Measurements from ENCODE around the gene CCDC57.

The CCDC57 gene

GRCh38 chr17:82091264-82092066 is 121.2 kb downstream of the CCDC57 start:
- DNase-seq (ENCODE audit: low read depth), result no peak

- DNase-seq (ENCODE audit: low read depth), result no peak
These were observed 121.9 kb downstream of the CCDC57 start for GRCh38 chr17:82090549-82091263.

DNA sequence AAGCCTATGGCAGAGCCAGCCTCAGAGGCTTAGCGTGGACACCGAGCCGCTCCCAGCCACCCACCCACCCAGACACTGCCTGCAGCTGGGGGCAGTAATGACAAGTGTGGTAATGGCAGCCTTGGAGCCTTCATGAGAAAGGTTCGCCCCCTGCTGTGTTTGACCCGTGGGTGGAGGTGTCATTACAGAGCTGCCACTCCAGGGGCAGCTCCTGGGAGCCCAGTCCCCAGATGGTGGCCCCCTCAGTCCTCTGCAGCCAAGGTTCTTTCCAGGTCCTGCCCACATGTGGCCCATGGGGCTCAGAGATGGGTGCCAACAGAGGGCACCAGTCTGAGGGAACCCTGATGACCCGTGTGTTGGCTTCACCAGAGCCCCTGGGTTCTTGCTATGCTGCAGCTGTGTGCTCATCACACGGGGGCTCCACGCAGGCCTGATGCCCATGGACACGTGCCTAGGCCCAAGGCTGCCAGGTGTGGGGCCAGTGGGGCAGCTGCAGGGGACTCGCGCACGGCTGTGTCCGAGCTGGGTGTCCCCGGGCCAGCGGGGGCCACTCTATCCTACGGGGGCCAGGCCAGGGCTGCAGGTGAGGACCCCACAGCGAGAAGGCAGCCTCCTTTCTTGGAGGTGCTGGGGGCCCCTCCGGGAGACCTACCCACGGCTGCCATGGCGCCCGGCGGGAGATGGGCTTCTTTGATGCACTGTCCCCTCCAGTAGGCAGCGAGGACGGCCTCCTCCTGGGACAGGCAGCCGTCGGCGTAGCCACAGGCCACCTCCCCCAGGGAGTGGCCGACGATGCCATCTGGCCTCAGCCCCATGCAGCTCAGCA is 122.7 kb downstream of the CCDC57 start:
- no peak for DNase-seq (ENCODE audit: low read depth)

GRCh38 chr17:82088838-82089722 is 123.6 kb downstream of the CCDC57 start:
- no peak for DNase-seq (ENCODE audit: low read depth)

DNA sequence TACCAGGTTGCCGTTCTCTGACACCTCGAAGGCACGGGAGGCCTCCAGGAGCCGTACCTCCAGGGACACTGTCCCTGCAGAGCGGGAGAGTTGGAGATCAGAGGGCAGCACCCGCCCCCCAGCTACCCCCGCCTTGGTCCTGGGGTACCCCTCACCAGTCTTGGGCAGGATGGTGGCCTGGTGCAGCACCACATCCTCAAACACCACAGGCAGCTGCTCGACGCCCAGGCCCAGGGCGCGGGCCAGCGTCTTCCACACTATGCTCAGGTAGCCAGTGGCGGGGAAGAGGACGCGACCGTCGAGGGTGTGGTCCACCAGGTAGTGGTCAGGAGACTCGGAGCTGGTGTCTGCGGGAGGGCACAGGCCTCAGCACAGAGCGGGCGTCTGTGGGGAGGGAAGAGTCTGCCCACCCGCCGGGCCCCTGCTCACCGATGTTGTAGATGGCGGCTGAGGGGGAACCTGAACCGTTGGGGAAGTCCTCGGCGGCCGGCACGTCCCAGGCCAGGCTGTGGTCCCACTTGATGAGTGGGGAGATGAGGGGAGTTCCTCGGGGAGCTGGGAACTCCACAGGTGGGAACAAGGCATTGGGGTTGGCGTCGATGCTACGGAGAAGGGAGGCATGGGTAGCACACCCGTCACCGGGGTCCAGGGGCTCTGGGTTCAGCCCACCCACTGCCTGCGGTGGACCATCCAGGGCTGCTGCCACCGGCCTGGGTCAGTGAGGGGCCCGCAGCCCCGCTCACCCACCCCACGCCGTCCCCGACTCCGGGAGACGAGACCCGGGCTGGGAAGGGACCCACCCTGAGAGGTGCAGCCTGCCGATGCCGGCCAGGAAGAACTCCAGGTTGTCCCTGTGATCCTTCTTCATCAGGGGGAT is 124.4 kb downstream of the CCDC57 start:
- DNase-seq (ENCODE audit: low read depth), result no peak

DNA sequence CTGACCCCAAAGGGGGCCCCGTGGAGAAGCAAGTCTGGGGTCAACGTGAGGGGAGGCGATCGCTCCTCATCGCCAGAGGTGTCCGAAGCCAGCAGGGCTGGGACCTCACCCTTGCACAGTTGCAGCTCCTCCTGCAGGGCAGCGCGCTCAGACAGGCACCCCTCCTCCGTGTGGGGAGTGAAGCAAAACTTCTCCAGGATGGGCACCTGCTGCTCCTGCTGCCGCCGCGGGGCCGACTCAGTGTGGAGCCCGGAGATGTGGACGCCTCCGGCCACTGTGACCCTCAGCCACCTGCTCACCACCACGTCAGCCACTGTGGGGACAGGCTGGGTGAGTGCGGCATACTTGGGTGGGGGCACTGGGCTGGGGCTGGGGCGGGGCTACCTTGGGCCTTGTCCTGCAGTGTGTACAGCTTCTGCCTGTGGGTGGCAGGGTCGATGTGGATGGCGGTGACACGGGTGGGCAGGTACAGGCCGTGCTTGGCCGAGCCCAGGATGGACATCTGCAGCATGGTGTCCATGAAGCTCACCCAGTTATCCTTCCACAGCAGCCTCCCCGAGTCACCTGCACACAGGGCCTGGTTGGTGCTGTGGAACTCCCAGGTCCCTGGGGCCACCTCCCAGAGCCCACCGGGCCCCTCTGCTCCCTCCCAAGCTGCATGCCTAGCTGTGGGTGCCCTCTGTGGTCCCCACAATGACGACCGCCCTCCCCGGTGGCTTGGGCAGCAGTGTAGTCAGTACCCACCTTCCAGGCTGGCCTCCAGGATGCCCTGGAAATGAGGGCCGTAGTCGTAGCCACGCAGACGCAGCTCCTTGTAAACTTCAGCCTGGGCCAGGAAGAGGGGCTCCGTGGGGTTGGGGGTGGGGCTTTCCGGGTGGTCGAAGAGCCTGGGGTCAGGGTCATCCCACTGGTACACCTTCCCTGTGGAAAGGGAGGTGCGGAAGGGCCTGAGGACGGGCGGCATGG is 125.4 kb downstream of the CCDC57 start:
- no peak for DNase-seq (ENCODE audit: low read depth)

DNA sequence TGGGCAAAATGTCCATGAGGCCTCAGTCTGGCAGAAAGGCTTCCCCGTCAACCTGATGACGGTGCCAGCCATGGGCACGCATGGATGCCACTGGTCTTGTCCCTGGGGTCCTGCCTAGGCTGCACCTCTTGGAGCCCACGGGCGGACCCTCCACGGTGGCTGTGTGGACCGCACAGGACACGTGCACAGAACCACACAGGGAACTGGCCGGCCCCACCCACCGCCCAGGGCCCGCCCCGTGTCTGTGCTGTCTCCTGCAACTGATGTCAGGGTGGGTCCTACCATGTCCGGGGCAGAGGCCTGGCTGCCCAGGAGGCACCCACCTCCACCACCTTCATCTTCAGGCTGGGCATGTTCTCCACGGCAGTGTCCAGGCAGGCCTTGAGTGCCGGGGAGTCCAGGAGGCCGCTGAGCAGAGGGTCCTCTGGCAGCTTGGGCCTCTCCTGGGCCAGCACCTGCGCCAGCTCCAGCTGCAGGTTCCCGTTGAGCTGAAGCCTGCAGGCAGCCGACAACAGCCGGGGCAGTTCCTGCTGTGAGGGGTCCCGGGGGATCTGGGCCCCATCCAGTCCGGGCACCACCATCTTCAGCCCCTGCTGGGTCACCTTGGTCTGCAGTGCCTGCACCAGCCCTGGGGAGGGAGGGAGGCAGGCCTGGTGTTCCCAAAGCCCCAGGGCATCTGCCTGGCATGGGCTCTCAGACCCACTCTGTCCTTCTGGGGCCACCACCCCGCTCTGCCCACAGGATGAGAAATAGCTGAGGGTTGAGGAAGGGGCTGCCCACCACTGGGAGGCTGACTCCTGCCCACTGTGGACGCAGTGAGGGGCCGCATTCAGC is 126.5 kb downstream of the CCDC57 start:
- DNase-seq (ENCODE audit: low read depth), result no peak

GRCh38 chr17:82085031-82085861 is 127.4 kb downstream of the CCDC57 start:
- DNase-seq (ENCODE audit: low read depth), result no peak

- DNase-seq (ENCODE audit: low read depth), result no peak
These were observed 128.1 kb downstream of the CCDC57 start for GRCh38 chr17:82084373-82085030.

- no peak for DNase-seq (ENCODE audit: low read depth)
These were observed 128.9 kb downstream of the CCDC57 start for GRCh38 chr17:82083533-82084359.

- no peak for DNase-seq (ENCODE audit: low read depth)
These were observed 129.6 kb downstream of the CCDC57 start for GRCh38 chr17:82083009-82083408.

DNA sequence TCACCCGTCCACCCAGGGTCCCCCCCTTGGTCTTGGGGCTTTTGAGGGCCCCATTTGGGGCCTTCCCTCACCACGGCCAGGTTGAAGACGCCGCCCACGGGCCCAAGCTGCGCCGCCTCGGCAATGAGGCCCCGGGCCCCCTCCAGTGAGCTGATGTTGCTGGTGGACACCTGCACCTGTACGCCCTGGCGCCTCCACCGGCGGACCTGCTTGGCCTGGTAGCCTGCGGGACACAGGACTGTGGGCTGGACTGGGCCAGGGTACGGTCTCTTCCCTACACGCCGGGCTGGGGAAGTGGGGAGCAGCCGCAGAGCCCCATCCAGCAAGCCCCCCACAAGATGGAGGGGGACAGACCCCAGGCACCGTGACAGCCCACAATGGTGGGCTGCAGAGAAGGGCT is 130.2 kb downstream of the CCDC57 start:
- no peak for DNase-seq (ENCODE audit: low read depth)

- DNase-seq (ENCODE audit: low read depth), result no peak
These were observed 130.7 kb downstream of the CCDC57 start for GRCh38 chr17:82081966-82082365.

GRCh38 chr17:82081546-82081945 is 131.1 kb downstream of the CCDC57 start:
- DNase-seq (ENCODE audit: low read depth), result no peak

DNA sequence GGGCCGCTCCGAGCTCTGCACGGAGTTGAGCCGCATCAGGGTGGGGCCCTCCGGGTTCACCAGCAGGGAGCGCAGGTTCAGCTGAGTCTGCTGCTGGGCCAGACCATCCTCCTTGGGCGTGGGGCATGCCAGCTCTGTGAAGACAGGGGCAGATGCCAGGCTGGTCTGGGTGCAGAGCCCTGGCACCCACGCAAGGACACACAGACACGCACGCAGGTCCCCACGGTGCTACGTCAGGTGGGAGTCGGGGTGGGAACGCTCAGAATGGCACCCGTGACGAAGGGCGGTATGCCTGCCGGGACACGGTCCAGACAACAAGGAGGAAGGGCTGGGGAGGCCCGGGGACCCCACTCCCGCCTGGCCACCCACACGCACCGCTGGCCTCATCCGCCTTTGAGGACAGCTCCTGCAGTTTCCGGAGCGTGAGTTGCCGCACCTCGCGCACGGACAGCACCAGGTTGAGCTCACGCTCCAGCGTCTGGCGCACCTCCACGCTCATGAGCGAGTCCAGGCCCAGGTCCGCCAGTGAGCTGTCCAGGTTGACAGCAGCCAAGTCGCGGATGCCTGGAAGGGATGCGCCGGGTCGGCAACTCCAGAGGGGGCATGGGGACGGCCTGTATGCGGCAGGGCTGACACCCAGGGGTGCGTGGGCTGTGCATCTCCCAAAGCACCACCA is 131.7 kb downstream of the CCDC57 start:
- no peak for DNase-seq (ENCODE audit: low read depth)

All from activated T-cell treated with anti-CD3 and anti-CD28 coated beads for 1 hour (primary cell).